Stomach (tissue), 4 donors: ENCODE measurements around the gene XPO4.

Experiments used
- POLR2A ChIP-seq, 4 donors: fragments of 450-650 bp; IDR thresholded peaks; one replicate each; pipeline ENCODE4 v1.6.1; 2016; ENCODE audit warnings: antibody characterized with exemption in 4 of 4, control low read depth in 2 of 4, mild to moderate bottlenecking in 1 of 4, moderate library complexity in 1 of 4
- POLR2AphosphoS5 ChIP-seq, 3 donors: sonication (generic); formaldehyde crosslinking; IDR thresholded peaks; one replicate each; pipeline ENCODE4 v1.6.1; 2016; ENCODE audit warnings: antibody characterized with exemption in 3 of 3
- TF ChIP-seq, protein P1 (sequence below), 7 experiments: fragments of 450-650 bp in 4 of 7; fragments of 200-600 bp in 3 of 7; sonication (generic) in 3 of 7; IDR thresholded peaks; one replicate each; pipeline ENCODE4 v1.5.1; 2016 to 2019; ENCODE audit warnings: antibody characterized with exemption in 7 of 7, control low read depth in 2 of 7, mild to moderate bottlenecking in 1 of 7

- TF ChIP-seq, protein P1, sequence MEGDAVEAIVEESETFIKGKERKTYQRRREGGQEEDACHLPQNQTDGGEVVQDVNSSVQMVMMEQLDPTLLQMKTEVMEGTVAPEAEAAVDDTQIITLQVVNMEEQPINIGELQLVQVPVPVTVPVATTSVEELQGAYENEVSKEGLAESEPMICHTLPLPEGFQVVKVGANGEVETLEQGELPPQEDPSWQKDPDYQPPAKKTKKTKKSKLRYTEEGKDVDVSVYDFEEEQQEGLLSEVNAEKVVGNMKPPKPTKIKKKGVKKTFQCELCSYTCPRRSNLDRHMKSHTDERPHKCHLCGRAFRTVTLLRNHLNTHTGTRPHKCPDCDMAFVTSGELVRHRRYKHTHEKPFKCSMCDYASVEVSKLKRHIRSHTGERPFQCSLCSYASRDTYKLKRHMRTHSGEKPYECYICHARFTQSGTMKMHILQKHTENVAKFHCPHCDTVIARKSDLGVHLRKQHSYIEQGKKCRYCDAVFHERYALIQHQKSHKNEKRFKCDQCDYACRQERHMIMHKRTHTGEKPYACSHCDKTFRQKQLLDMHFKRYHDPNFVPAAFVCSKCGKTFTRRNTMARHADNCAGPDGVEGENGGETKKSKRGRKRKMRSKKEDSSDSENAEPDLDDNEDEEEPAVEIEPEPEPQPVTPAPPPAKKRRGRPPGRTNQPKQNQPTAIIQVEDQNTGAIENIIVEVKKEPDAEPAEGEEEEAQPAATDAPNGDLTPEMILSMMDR (IDR thresholded peaks at IDR 0.05) = no peak
- TF ChIP-seq POLR2A (IDR thresholded peaks at IDR 0.05) = no peak
- no peak for TF ChIP-seq POLR2AphosphoS5 (IDR thresholded peaks at IDR 0.05)
These were observed 163.9 kb downstream of the XPO4 start for GRCh38 chr13:20738616-20739015.
